ENCODE measurements around the gene RNASE1. TPM values are rescaled to one million over a fixed set of nuclear protein-coding genes. Genes with fewer than 3 reads are reported as not detected.
"Not testable (repeated sequence)": the region's sequence is repeated elsewhere in the genome, so short reads cannot be mapped to it uniquely, and the experiment has no call there.

The RNASE1 gene
- total RNA-seq, 1 donor from 2014 or later: 113 TPM

- H3K9ac ChIP-seq (ENCODE audit: low read depth in 1 of 3, low read length in 3 of 3): peak overlapping the region in 1 of 3 donors; percentile 30
- no peaks in the 10 kb centered on the region for H3K9me3 ChIP-seq (ENCODE audit: control insufficient read depth in 3 of 3, low read length in 3 of 3)
- no peaks in the 10 kb centered on the region for H3K36me3 ChIP-seq (ENCODE audit: control insufficient read depth in 3 of 3, insufficient read depth in 3 of 3, low read length in 3 of 3)
- peaks cover 0 to 7% (median 0%) of the 10 kb centered on the region in 3 donors for H3K27me3 ChIP-seq (ENCODE audit: control insufficient read depth in 3 of 3, insufficient read depth in 3 of 3, low read length in 3 of 3)
- peak overlapping the region; percentile 57 for H3K27ac ChIP-seq (ENCODE audit: low read depth, low read length)
- no peaks in the 10 kb centered on the region for H3K4me1 ChIP-seq (ENCODE audit: control insufficient read depth in 3 of 3, insufficient read depth in 3 of 3, low read length in 3 of 3)
- H3K4me3 ChIP-seq (ENCODE audit: low read length in 3 of 3): peak overlapping the region in 2 of 3 donors; percentile 40 to 46
These were observed 20.8 kb downstream of the RNASE1 start for GRCh38 chr14:20781803-20782202.

DNA sequence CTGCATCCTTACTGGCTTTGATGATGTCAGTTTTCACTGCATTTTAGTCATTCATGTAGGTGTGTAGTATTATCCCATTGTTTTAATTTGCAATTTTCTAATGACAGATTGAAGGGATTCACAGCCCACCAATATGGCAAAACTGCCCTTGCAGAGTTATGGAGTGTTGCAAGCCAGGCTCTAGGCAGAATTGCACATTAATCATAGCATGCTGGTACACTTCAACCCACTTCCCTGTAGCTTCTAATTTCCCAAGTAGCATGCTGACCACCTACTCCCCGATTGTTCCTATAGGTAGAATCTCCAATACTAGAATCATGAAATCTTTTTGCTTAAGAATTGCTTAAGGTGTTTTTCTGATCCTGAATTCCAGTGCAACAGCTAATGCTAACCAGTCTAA, 26.7 kb downstream of the RNASE1 start:
- Histone ChIP-seq H3K27ac (ENCODE audit: low read depth, low read length) (no peak overlapping the region), H3K27me3 (ENCODE audit: control insufficient read depth in 3 of 3, insufficient read depth in 3 of 3, low read length in 3 of 3) (no peaks in the 10 kb centered on the region), H3K36me3 (ENCODE audit: control insufficient read depth in 3 of 3, insufficient read depth in 3 of 3, low read length in 3 of 3) (no peaks in the 10 kb centered on the region), H3K9ac (ENCODE audit: low read depth in 1 of 3, low read length in 3 of 3) (no peak overlapping the region), H3K4me3 (ENCODE audit: low read length in 3 of 3) (no peak overlapping the region), H3K4me1 (ENCODE audit: control insufficient read depth in 3 of 3, insufficient read depth in 3 of 3, low read length in 3 of 3) (no peaks in the 10 kb centered on the region), H3K9me3 (ENCODE audit: control insufficient read depth in 3 of 3, low read length in 3 of 3) (no peaks in the 10 kb centered on the region)

GRCh38 chr14:20775043-20775442, 27.6 kb downstream of the RNASE1 start:
- no peaks in the 10 kb centered on the region for H3K9me3 ChIP-seq (ENCODE audit: control insufficient read depth in 3 of 3, low read length in 3 of 3)
- H3K36me3 ChIP-seq (ENCODE audit: control insufficient read depth in 3 of 3, insufficient read depth in 3 of 3, low read length in 3 of 3): no peaks in the 10 kb centered on the region
- H3K9ac ChIP-seq (ENCODE audit: low read depth in 1 of 3, low read length in 3 of 3): no peak overlapping the region
- H3K27me3 ChIP-seq (ENCODE audit: control insufficient read depth in 3 of 3, insufficient read depth in 3 of 3, low read length in 3 of 3): no peaks in the 10 kb centered on the region
- no peaks in the 10 kb centered on the region for H3K4me1 ChIP-seq (ENCODE audit: control insufficient read depth in 3 of 3, insufficient read depth in 3 of 3, low read length in 3 of 3)
- no peak overlapping the region for H3K4me3 ChIP-seq (ENCODE audit: low read length in 3 of 3)
- no peak overlapping the region for H3K27ac ChIP-seq (ENCODE audit: low read depth, low read length)

DNA sequence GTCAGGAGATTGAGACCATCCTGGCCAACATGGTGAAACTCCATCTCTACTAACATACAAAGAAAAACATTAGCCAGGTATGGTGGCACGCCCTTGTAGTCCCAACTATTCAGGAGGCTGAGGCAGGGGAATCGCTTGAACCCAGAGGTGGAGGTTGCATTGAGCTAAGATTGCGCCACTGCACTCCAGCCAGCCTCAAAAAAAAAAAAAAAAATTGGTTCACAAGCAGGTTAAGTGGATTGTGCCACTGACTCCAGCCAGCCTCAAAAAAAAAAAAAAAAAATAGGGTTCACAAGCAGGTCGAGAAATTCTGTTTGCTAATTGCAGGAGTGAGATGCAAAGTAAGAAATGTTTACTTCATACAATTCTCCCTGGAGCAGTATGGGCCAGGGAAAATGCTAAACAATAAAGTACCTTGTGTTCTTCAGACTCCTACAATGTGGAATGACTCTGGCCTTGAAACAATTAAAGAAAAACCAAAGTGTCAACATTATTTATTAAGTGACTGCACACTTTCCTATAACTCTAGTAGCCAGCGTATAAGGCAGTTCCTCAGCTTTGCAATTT, 28.3 kb downstream of the RNASE1 start:
- Histone ChIP-seq H3K27me3 (ENCODE audit: control insufficient read depth in 3 of 3, insufficient read depth in 3 of 3, low read length in 3 of 3) (no peaks in the 10 kb centered on the region), H3K9ac (ENCODE audit: low read depth in 1 of 3, low read length in 3 of 3) (no peak overlapping the region), H3K4me1 (ENCODE audit: control insufficient read depth in 3 of 3, insufficient read depth in 3 of 3, low read length in 3 of 3) (no peaks in the 10 kb centered on the region), H3K4me3 (ENCODE audit: low read length in 3 of 3) (no peak overlapping the region), H3K27ac (ENCODE audit: low read depth, low read length) (no peak overlapping the region), H3K9me3 (ENCODE audit: control insufficient read depth in 3 of 3, low read length in 3 of 3) (no peaks in the 10 kb centered on the region), H3K36me3 (ENCODE audit: control insufficient read depth in 3 of 3, insufficient read depth in 3 of 3, low read length in 3 of 3) (no peaks in the 10 kb centered on the region)

GRCh38 chr14:20772650-20773049, 30.0 kb downstream of the RNASE1 start:
- no peak overlapping the region for H3K27ac ChIP-seq (ENCODE audit: low read depth, low read length)
- H3K27me3 ChIP-seq (ENCODE audit: control insufficient read depth in 3 of 3, insufficient read depth in 3 of 3, low read length in 3 of 3): no peaks in the 10 kb centered on the region
- no peaks in the 10 kb centered on the region for H3K4me1 ChIP-seq (ENCODE audit: control insufficient read depth in 3 of 3, insufficient read depth in 3 of 3, low read length in 3 of 3)
- no peaks in the 10 kb centered on the region for H3K9me3 ChIP-seq (ENCODE audit: control insufficient read depth in 3 of 3, low read length in 3 of 3)
- no peaks in the 10 kb centered on the region for H3K36me3 ChIP-seq (ENCODE audit: control insufficient read depth in 3 of 3, insufficient read depth in 3 of 3, low read length in 3 of 3)
- no peak overlapping the region for H3K9ac ChIP-seq (ENCODE audit: low read depth in 1 of 3, low read length in 3 of 3)
- H3K4me3 ChIP-seq (ENCODE audit: low read length in 3 of 3): no peak overlapping the region

DNA sequence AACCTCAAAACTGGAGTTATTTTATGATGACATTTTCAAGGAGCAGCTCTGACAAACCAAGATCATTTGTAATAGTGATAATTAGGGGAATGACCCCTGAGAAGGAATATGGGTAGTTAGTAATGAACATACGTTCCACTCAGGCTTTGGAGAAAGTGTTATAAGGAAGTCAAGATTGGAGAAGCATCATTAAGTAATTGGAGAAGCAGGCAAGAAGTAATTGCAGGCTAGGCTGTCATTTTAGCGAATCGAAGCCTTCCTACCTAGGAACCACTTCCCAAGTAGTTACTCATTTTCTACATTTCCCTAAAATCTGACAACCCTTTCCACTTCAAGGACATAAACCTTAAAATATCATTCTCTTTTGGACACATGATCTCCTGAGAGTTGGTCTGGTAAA, 33.2 kb downstream of the RNASE1 start:
- peaks cover 0 to 5% (median 0%) of the 10 kb centered on the region in 3 donors for H3K27me3 ChIP-seq (ENCODE audit: control insufficient read depth in 3 of 3, insufficient read depth in 3 of 3, low read length in 3 of 3)
- no peak overlapping the region for H3K4me3 ChIP-seq (ENCODE audit: low read length in 3 of 3)
- H3K27ac ChIP-seq (ENCODE audit: low read depth, low read length): no peak overlapping the region
- no peaks in the 10 kb centered on the region for H3K4me1 ChIP-seq (ENCODE audit: control insufficient read depth in 3 of 3, insufficient read depth in 3 of 3, low read length in 3 of 3)
- H3K9me3 ChIP-seq (ENCODE audit: control insufficient read depth in 3 of 3, low read length in 3 of 3): no peaks in the 10 kb centered on the region
- H3K9ac ChIP-seq (ENCODE audit: low read depth in 1 of 3, low read length in 3 of 3): no peak overlapping the region
- no peaks in the 10 kb centered on the region for H3K36me3 ChIP-seq (ENCODE audit: control insufficient read depth in 3 of 3, insufficient read depth in 3 of 3, low read length in 3 of 3)

DNA sequence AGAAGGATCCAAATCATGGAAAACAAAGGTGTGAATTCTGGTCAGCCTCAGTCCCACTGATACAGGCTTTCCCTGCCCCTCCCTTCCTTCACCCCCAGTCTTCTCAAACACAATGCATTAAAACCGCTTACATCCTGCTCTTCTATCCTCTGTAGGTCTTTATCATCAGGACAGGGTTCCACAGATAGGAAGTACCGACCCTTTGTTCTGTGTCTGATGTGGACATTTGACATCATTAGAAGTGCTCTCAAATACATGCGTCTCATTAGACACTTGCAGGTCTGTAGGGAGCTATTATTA, 34.1 kb downstream of the RNASE1 start:
- Histone ChIP-seq H3K27me3 (ENCODE audit: control insufficient read depth in 3 of 3, insufficient read depth in 3 of 3, low read length in 3 of 3) (peaks cover 0 to 5% (median 0%) of the 10 kb centered on the region in 3 donors), H3K4me1 (ENCODE audit: control insufficient read depth in 3 of 3, insufficient read depth in 3 of 3, low read length in 3 of 3) (no peaks in the 10 kb centered on the region), H3K9ac (ENCODE audit: low read depth in 1 of 3, low read length in 3 of 3) (no peak overlapping the region), H3K36me3 (ENCODE audit: control insufficient read depth in 3 of 3, insufficient read depth in 3 of 3, low read length in 3 of 3) (no peaks in the 10 kb centered on the region), H3K27ac (ENCODE audit: low read depth, low read length) (no peak overlapping the region), H3K4me3 (ENCODE audit: low read length in 3 of 3) (no peak overlapping the region), H3K9me3 (ENCODE audit: control insufficient read depth in 3 of 3, low read length in 3 of 3) (no peaks in the 10 kb centered on the region)

DNA sequence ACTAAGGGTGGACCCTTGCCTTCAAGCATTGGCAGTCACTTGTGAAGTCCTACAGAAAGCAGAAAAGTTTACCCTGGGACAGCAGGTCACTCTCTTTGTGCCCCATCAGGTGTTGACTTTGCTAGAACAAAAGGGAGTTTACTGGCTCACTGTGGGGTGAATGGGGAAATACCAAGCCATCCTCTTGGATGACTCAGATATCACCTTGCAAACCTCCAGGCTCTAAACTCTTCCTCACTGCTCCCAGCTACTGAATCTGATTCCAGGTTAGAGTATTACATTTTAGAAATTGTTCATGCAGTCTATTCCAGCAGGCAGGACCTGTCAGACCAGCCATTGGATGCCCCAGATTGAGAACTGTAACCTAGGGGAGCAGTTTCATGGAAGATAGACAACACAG, 41.7 kb downstream of the RNASE1 start:
- H3K9me3 ChIP-seq (ENCODE audit: control insufficient read depth in 3 of 3, low read length in 3 of 3): no peaks in the 10 kb centered on the region
- H3K4me1 ChIP-seq (ENCODE audit: control insufficient read depth in 3 of 3, insufficient read depth in 3 of 3, low read length in 3 of 3): peaks cover 0 to 3% (median 0%) of the 10 kb centered on the region in 3 donors
- no peak overlapping the region for H3K4me3 ChIP-seq (ENCODE audit: low read length in 3 of 3)
- no peaks in the 10 kb centered on the region for H3K36me3 ChIP-seq (ENCODE audit: control insufficient read depth in 3 of 3, insufficient read depth in 3 of 3, low read length in 3 of 3)
- no peak overlapping the region for H3K27ac ChIP-seq (ENCODE audit: low read depth, low read length)
- peaks cover 0 to 2% (median 0%) of the 10 kb centered on the region in 3 donors for H3K27me3 ChIP-seq (ENCODE audit: control insufficient read depth in 3 of 3, insufficient read depth in 3 of 3, low read length in 3 of 3)
- no peak overlapping the region for H3K9ac ChIP-seq (ENCODE audit: low read depth in 1 of 3, low read length in 3 of 3)

DNA sequence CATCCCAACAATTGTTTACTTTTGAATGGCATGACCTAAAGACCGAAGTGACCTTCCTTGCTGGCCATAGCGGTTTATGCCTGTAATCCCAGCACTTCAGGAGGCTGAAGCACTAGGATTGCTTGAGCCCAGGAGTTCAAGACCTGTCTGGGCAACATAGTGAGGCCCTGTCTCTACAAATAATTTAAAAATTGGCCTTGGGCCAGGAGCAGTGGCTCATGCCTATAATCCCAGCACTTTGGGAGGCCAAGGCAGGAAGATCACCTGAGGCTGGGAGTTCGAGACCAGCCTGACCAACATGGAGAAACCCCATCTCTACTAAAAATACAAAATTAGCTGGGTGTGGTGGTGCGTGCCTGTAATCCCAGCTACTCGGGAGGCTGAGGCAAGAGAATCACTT, 43.2 kb downstream of the RNASE1 start:
- not testable (repeated sequence) for H3K4me3 ChIP-seq (ENCODE audit: low read length in 3 of 3); H3K27me3 ChIP-seq (ENCODE audit: control insufficient read depth in 3 of 3, insufficient read depth in 3 of 3, low read length in 3 of 3)

GRCh38 chr14:20757965-20758364, 44.7 kb downstream of the RNASE1 start:
- no peaks in the 10 kb centered on the region for H3K36me3 ChIP-seq (ENCODE audit: control insufficient read depth in 3 of 3, insufficient read depth in 3 of 3, low read length in 3 of 3)
- peaks cover 0 to 3% (median 3%) of the 10 kb centered on the region in 3 donors for H3K4me1 ChIP-seq (ENCODE audit: control insufficient read depth in 3 of 3, insufficient read depth in 3 of 3, low read length in 3 of 3)
- H3K4me3 ChIP-seq (ENCODE audit: low read length in 3 of 3): no peak overlapping the region

More for the DNA sequence above, 43.2 kb downstream of the RNASE1 start:
- H3K36me3 ChIP-seq (ENCODE audit: control insufficient read depth in 3 of 3, insufficient read depth in 3 of 3, low read length in 3 of 3); H3K4me1 ChIP-seq (ENCODE audit: control insufficient read depth in 3 of 3, insufficient read depth in 3 of 3, low read length in 3 of 3); H3K9me3 ChIP-seq (ENCODE audit: control insufficient read depth in 3 of 3, low read length in 3 of 3); H3K27ac ChIP-seq (ENCODE audit: low read depth, low read length); H3K9ac ChIP-seq (ENCODE audit: low read depth in 1 of 3, low read length in 3 of 3): not testable (repeated sequence)

More at GRCh38 chr14:20757965-20758364, 44.7 kb downstream of the RNASE1 start:
- H3K27me3 ChIP-seq (ENCODE audit: control insufficient read depth in 3 of 3, insufficient read depth in 3 of 3, low read length in 3 of 3): no peaks in the 10 kb centered on the region
- no peaks in the 10 kb centered on the region for H3K9me3 ChIP-seq (ENCODE audit: control insufficient read depth in 3 of 3, low read length in 3 of 3)
- no peak overlapping the region for H3K9ac ChIP-seq (ENCODE audit: low read depth in 1 of 3, low read length in 3 of 3)
- H3K27ac ChIP-seq (ENCODE audit: low read depth, low read length): no peak overlapping the region
